Measurements from ENCODE around the gene NEDD4L. TPM values are rescaled to one million over a fixed set of nuclear protein-coding genes. Genes with fewer than 3 reads are reported as not detected.

NEDD4L gene
- total and polyA plus RNA-seq, 7 donors: 52.0 to 104 (median 57.4) TPM

DNA sequence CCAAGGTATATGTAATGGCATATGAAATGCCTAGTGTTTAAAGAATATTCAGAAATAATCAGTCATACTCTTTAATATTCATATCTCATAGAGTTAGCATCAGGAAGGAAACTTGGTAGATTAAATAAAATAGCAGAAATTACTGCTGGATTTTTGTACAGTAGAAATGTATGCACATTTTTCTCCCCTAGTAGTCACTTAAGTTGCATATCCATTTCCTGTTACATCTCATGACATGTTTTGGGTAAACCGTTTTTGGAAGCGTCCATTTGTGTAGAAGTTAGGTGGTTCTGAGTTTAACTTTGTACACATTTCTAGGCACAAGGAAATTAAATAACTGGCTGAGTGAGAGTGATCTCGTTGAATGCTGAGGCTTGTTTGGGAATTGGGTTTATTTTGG is 21.9 kb downstream of the NEDD4L start:
- Histone ChIP-seq H3K27ac (no peak overlapping the region), H3K36me3 (no peaks in the 10 kb centered on the region), H3K9me3 (no peaks in the 10 kb centered on the region), H3K27me3 (no peaks in the 10 kb centered on the region), H3K4me1 (no peaks in the 10 kb centered on the region), H3K4me3 (no peak overlapping the region)
- TF ChIP-seq POLR2A (IDR thresholded peaks at IDR 0.05): no peak
- TF ChIP-seq CTCF (IDR thresholded peaks at IDR 0.05): no peak
- TF ChIP-seq POLR2AphosphoS5 (IDR thresholded peaks at IDR 0.05): no peak
- no peak for TF ChIP-seq EP300 (IDR thresholded peaks at IDR 0.05)
- DNase-seq: no peak
- intact Hi-C loops (cut with DNase I): no loop called here
- WGBS, 2 donors: 92 to 93% methylated on average over 3 of the region's 3 CpGs

DNA sequence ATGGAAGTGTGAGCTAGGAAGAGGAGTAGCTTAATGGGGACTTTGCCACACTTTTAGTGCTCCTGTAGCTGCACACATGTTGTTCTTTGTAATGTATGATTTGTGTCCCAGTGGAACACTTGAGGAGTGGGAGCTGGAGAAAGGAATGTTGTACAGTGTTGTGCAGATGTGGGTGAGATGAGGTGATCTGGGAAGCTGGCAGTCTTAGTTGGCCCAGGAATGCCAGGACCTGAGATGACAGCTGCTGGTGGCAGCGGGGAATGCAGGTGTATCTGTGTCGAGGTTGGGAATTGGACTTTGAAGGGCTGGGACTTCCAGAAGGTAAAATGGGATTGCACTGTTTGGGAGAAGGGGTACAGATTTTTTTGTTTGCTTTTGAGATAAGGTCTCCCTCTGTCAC is 23.6 kb downstream of the NEDD4L start:
- Histone ChIP-seq H3K36me3 (no peaks in the 10 kb centered on the region), H3K9me3 (no peaks in the 10 kb centered on the region), H3K4me1 (no peaks in the 10 kb centered on the region), H3K27me3 (no peaks in the 10 kb centered on the region), H3K4me3 (no peak overlapping the region), H3K27ac (no peak overlapping the region)
- TF ChIP-seq EP300 (IDR thresholded peaks at IDR 0.05) (no peak), POLR2A (IDR thresholded peaks at IDR 0.05) (no peak), POLR2AphosphoS5 (IDR thresholded peaks at IDR 0.05) (no peak), CTCF (IDR thresholded peaks at IDR 0.05) (no peak)
- no peak for DNase-seq
- 79 to 91% methylated on average over 2 of the region's 2 CpGs for WGBS, 2 donors
- intact Hi-C loops (cut with DNase I): no loop called here

GRCh38 chr18:58069099-58069498 is 25.1 kb downstream of the NEDD4L start:
- intact Hi-C loops (cut with DNase I): no loop called here
- H3K27me3 ChIP-seq: no peaks in the 10 kb centered on the region
- no peaks in the 10 kb centered on the region for H3K36me3 ChIP-seq
- no peaks in the 10 kb centered on the region for H3K9me3 ChIP-seq
- H3K4me3 ChIP-seq: no peak overlapping the region
- H3K27ac ChIP-seq: no peak overlapping the region
- DNase-seq: no peak
- TF ChIP-seq CTCF (IDR thresholded peaks at IDR 0.05): no peak
- no peak for TF ChIP-seq EP300 (IDR thresholded peaks at IDR 0.05)
- no peak for TF ChIP-seq POLR2A (IDR thresholded peaks at IDR 0.05)
- TF ChIP-seq POLR2AphosphoS5 (IDR thresholded peaks at IDR 0.05): no peak
- H3K4me1 ChIP-seq: no peaks in the 10 kb centered on the region

DNA sequence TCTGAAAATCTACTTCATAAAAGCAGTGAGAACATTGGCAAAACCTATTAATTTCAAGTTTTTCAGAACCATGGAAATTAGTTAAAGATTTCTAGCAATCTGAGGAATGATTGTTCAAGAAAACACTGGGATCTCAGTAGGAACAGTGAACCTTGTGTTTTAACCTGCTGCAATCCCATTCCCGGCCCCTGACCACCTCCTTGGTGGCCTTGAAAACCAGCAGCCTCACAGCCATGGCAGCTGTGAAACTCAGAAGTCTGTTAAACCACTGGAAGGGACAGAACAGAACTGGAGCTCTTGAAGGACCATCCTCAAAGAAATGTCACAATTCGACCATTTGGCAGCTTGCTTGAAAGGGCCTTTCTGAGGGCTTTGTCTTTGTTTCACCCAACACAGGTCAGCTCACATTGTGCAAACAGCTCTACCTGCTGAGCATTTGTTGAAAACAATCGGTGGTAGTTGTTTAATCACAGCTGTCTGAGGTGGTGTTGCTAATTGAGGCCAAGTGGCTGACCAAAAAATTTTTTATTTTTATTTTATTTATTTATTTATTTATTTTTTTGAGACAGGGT is 25.8 kb downstream of the NEDD4L start:
- Histone ChIP-seq H3K4me3 (no peak overlapping the region), H3K9me3 (no peaks in the 10 kb centered on the region), H3K36me3 (no peaks in the 10 kb centered on the region), H3K27me3 (no peaks in the 10 kb centered on the region), H3K4me1 (no peaks in the 10 kb centered on the region), H3K27ac (no peak overlapping the region)
- intact Hi-C loops (cut with DNase I): no loop called here
- WGBS, 2 donors: 87 to 89% methylated on average over 3 of the region's 3 CpGs
- no peak for DNase-seq
- TF ChIP-seq POLR2AphosphoS5 (IDR thresholded peaks at IDR 0.05) (no peak), POLR2A (IDR thresholded peaks at IDR 0.05) (no peak), EP300 (IDR thresholded peaks at IDR 0.05) (no peak), CTCF (IDR thresholded peaks at IDR 0.05) (no peak)

DNA sequence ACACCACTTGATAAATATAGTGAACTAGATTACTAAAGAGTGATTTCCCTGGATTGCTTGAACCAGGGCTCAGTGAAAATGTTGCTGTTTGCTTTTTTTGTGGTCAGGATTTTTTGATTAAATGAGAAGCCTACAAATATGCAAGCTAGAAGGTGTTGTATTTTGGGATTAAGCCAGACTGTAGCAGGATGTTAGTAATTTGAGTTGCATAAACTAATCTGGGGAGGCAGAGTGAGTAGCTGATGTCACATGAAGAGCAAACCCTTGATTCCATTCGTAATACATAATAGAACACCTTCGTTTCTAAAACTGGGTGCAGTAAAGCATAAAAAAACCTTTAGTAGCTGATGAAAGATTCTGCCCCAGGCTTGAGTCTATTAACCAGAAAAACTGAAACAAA is 32.0 kb downstream of the NEDD4L start:
- H3K27ac ChIP-seq: no peak overlapping the region
- H3K36me3 ChIP-seq: no peaks in the 10 kb centered on the region
- no peak overlapping the region for H3K4me3 ChIP-seq
- H3K27me3 ChIP-seq: no peaks in the 10 kb centered on the region
- H3K4me1 ChIP-seq: no peaks in the 10 kb centered on the region
- TF ChIP-seq POLR2A (IDR thresholded peaks at IDR 0.05) (no peak), POLR2AphosphoS5 (IDR thresholded peaks at IDR 0.05) (no peak), CTCF (IDR thresholded peaks at IDR 0.05) (no peak), EP300 (IDR thresholded peaks at IDR 0.05) (no peak)
- H3K9me3 ChIP-seq: no peaks in the 10 kb centered on the region
- 87 to 92% methylated on average over 2 of the region's 2 CpGs for WGBS, 2 donors
- no peak for DNase-seq
- intact Hi-C loops (cut with DNase I): no loop called here

Data from sigmoid colon (tissue), 7 donors.